ENCODE results near the gene EXPH5.
"Not testable (repeated sequence)": the region's sequence is repeated elsewhere in the genome, so short reads cannot be mapped to it uniquely, and the experiment has no call there.

The EXPH5 gene

GRCh38 chr11:108589136-108589535, 4.4 kb downstream of the EXPH5 start:
- H3K4me3 ChIP-seq (ENCODE audit: low read depth, low read length), result no peak overlapping the region
- no peak for TF ChIP-seq CTCF (IDR thresholded peaks at IDR 0.05; ENCODE audit: borderline replicate concordance, insufficient read depth, low read depth, low read length)

- TF ChIP-seq CTCF (IDR thresholded peaks at IDR 0.05; ENCODE audit: borderline replicate concordance, insufficient read depth, low read depth, low read length), result no peak
- no peak overlapping the region for H3K4me3 ChIP-seq (ENCODE audit: low read depth, low read length)
Measured at GRCh38 chr11:108588287-108588686, 5.3 kb downstream of the EXPH5 start.

- no peak for TF ChIP-seq CTCF (IDR thresholded peaks at IDR 0.05; ENCODE audit: borderline replicate concordance, insufficient read depth, low read depth, low read length)
- H3K4me3 ChIP-seq (ENCODE audit: low read depth, low read length), result no peak overlapping the region
Measured at GRCh38 chr11:108587109-108587508, 6.5 kb downstream of the EXPH5 start.

GRCh38 chr11:108586600-108586999, 7.0 kb downstream of the EXPH5 start:
- no peak overlapping the region for H3K4me3 ChIP-seq (ENCODE audit: low read depth, low read length)
- no peak for TF ChIP-seq CTCF (IDR thresholded peaks at IDR 0.05; ENCODE audit: borderline replicate concordance, insufficient read depth, low read depth, low read length)

- H3K4me3 ChIP-seq (ENCODE audit: low read depth, low read length), result not testable (repeated sequence)
Measured at GRCh38 chr11:108586185-108586584, 7.4 kb downstream of the EXPH5 start.

- TF ChIP-seq CTCF (IDR thresholded peaks at IDR 0.05; ENCODE audit: borderline replicate concordance, insufficient read depth, low read depth, low read length), result no peak
- H3K4me3 ChIP-seq (ENCODE audit: low read depth, low read length), result no peak overlapping the region
Measured at GRCh38 chr11:108584973-108585372, 8.6 kb downstream of the EXPH5 start.

- H3K4me3 ChIP-seq (ENCODE audit: low read depth, low read length), result no peak overlapping the region
- TF ChIP-seq CTCF (IDR thresholded peaks at IDR 0.05; ENCODE audit: borderline replicate concordance, insufficient read depth, low read depth, low read length), result no peak
Measured at GRCh38 chr11:108580645-108581044, 12.9 kb downstream of the EXPH5 start.

GRCh38 chr11:108580043-108580442, 13.5 kb downstream of the EXPH5 start:
- no peak for TF ChIP-seq CTCF (IDR thresholded peaks at IDR 0.05; ENCODE audit: borderline replicate concordance, insufficient read depth, low read depth, low read length)
- H3K4me3 ChIP-seq (ENCODE audit: low read depth, low read length), result no peak overlapping the region

Data from GM12875 (cell line).